HCT116 (cell line): ENCODE measurements around the gene NSG2. TPM values are rescaled to one million over a fixed set of nuclear protein-coding genes. Genes with fewer than 3 reads are reported as not detected.

Source experiments
- ATAC-seq: fragments of 200-7000 bp; cut with Tn5 transposase; 2 replicates; pipeline ENCODE4 v1.9.1; 2020; ENCODE audit warnings: mild to moderate bottlenecking, moderate library complexity
- BruUV-seq: library from RNA; stranded (reverse); fragments of 400-500 nt; replicated peaks from 2 replicates; lab custom pipeline; 2021; lab: Mats Ljungman, UMichigan
- CTCF ChIA-PET: fragments of 300-600 bp; sonication (Branson Sonifier 250); formaldehyde crosslinking; loops from one replicate; lab custom pipeline; 2021; ENCODE audit warnings: antibody characterized with exemption; lab: Charles Lee
- POLR2A ChIA-PET: fragments of 300-600, 350-600 bp; sonication (Branson Sonifier 250); formaldehyde crosslinking; loops from one replicate; lab custom pipeline; 2021; ENCODE audit warnings: antibody characterized with exemption; lab: Charles Lee
- RAD21 ChIA-PET, 2 experiments: fragments of 300-600 bp; sonication (Branson Sonifier 250); formaldehyde crosslinking; loops; one replicate each; lab custom pipeline; 2023; ENCODE audit warnings: low total read pairs in 2 of 2; ENCODE audit not compliant: uncharacterized antibody in 2 of 2, unreplicated experiment in 2 of 2, low non-redundant PET in 1 of 2; lab: Charles Lee
- DNase-seq: peaks from one replicate; pipeline ENCODE4 v3.0.0-alpha.2; 2010; ENCODE audit warnings: low read depth, low spot score
- H2AFZ ChIP-seq: fragments of 200-600 bp; shearing (Covaris generic), sonication (generic); 2 replicates; pipeline ENCODE4 v1.6.1; 2017; ENCODE audit warnings: low read depth, mixed run types, mixed read lengths, antibody characterized with exemption, low read length; ENCODE audit not compliant: poor library complexity, severe bottlenecking
- H3K27ac ChIP-seq: 2 replicates; pipeline ENCODE4 v1.5.1; 2012; ENCODE audit warnings: low read depth, low read length
- H3K27me3 ChIP-seq: fragments of 200-600 bp; sonication (generic); 2 replicates; pipeline ENCODE4 v1.6.1; 2016; ENCODE audit warnings: mixed run types, low read length, mixed read lengths; ENCODE audit not compliant: insufficient read depth
- H3K36me3 ChIP-seq, 2 experiments: fragments of 200-500 bp in 1 of 2; fragments of 200-600 bp in 1 of 2; sonication (Bioruptor generic) in 1 of 2; sonication (generic) in 1 of 2; 2 replicates each; pipeline versions ENCODE4 v1.5.1 to v1.6.1; 2014 to 2016; ENCODE audit warnings: low read length in 2 of 2, inconsistent platforms in 1 of 2, mixed read lengths in 1 of 2, mixed run types in 1 of 2; ENCODE audit not compliant: insufficient read depth in 2 of 2, control insufficient read depth in 1 of 2
- H3K4me1 ChIP-seq, 2 experiments: fragments of 200-600 bp in 1 of 2; sonication (generic) in 1 of 2; 2 replicates each; pipeline versions ENCODE4 v1.5.1 to v1.6.1; 2012 to 2017; ENCODE audit warnings: low read length in 2 of 2, inconsistent platforms in 1 of 2, mild to moderate bottlenecking in 1 of 2, mixed read lengths in 1 of 2, mixed run types in 1 of 2, moderate library complexity in 1 of 2; ENCODE audit not compliant: insufficient read depth in 2 of 2, control insufficient read depth in 1 of 2
- H3K4me2 ChIP-seq: fragments of 200-600 bp; sonication (generic); 2 replicates; pipeline ENCODE4 v1.6.1; 2017; ENCODE audit warnings: mixed run types, low read length, mixed read lengths
- H3K4me3 ChIP-seq, 2 experiments: fragments of 200-600 bp in 1 of 2; sonication (generic) in 1 of 2; replicated peaks in 1 of 2; 2 replicates each; pipeline ENCODE4 v1.5.1; 2011 to 2016; ENCODE audit warnings: low read length in 2 of 2, control low read depth in 1 of 2, low read depth in 1 of 2, mild to moderate bottlenecking in 1 of 2, mixed read lengths in 1 of 2, mixed run types in 1 of 2
- H3K79me2 ChIP-seq: fragments of 200-600 bp; sonication (generic); 2 replicates; pipeline ENCODE4 v1.6.1; 2017; ENCODE audit warnings: mild to moderate bottlenecking, mixed run types, low read length, moderate library complexity, mixed read lengths; ENCODE audit not compliant: insufficient read depth
- H3K9ac ChIP-seq: fragments of 200-600 bp; sonication (generic); 2 replicates; pipeline ENCODE4 v1.6.1; 2016; ENCODE audit warnings: low read length, mixed read lengths
- H3K9me2 ChIP-seq: fragments of 200-600 bp; sonication (generic), shearing (Covaris generic); 2 replicates; pipeline ENCODE4 v1.6.1; 2017; ENCODE audit warnings: mixed run types, mild to moderate bottlenecking, moderate library complexity; ENCODE audit not compliant: insufficient read depth
- H3K9me3 ChIP-seq, 2 experiments: fragments of 200-500 bp in 1 of 2; fragments of 200-600 bp in 1 of 2; sonication (Bioruptor generic) in 1 of 2; sonication (generic) in 1 of 2; 2 replicates each; pipeline ENCODE4 v1.6.1; 2014 to 2017; ENCODE audit warnings: low read length in 2 of 2, mixed read lengths in 2 of 2, inconsistent platforms in 1 of 2, low read depth in 1 of 2, mild to moderate bottlenecking in 1 of 2, mixed run types in 1 of 2, moderate library complexity in 1 of 2; ENCODE audit not compliant: control insufficient read depth in 1 of 2, insufficient read depth in 1 of 2
- H4K20me1 ChIP-seq: fragments of 200-600 bp; sonication (generic), shearing (Covaris generic); 2 replicates; pipeline ENCODE4 v1.6.1; 2017; ENCODE audit warnings: mixed run types, mild to moderate bottlenecking, moderate library complexity; ENCODE audit not compliant: insufficient read depth
- EGR1 ChIP-seq: IDR thresholded peaks from 2 replicates; pipeline ENCODE4 v1.6.1; 2012; ENCODE audit warnings: low read depth
- ELF1 ChIP-seq: IDR thresholded peaks from 2 replicates; pipeline ENCODE4 v1.6.1; 2012; ENCODE audit warnings: low read depth, borderline replicate concordance
- EZH2phosphoT487 ChIP-seq: fragments of 200-600 bp; IDR thresholded peaks from 2 replicates; pipeline ENCODE4 v1.6.1; 2018; ENCODE audit warnings: antibody characterized with exemption, borderline replicate concordance
- FOSL1 ChIP-seq: IDR thresholded peaks from 2 replicates; pipeline ENCODE4 v1.6.1; 2012; ENCODE audit warnings: low read depth
- POLR2A ChIP-seq: IDR thresholded peaks from 2 replicates; pipeline ENCODE4 v1.7.0; 2011; ENCODE audit warnings: borderline replicate concordance; ENCODE audit not compliant: insufficient read depth, insufficient read length; ENCODE audit errors: extremely low read depth
- RAD21 ChIP-seq: IDR thresholded peaks from 2 replicates; pipeline ENCODE4 v1.6.1; 2012; ENCODE audit warnings: low read depth, mild to moderate bottlenecking
- SIN3A ChIP-seq: IDR thresholded peaks from 2 replicates; pipeline ENCODE4 v1.6.1; 2012; ENCODE audit warnings: low read depth
- SP1 ChIP-seq: IDR thresholded peaks from 2 replicates; pipeline ENCODE4 v1.6.1; 2012; ENCODE audit warnings: low read depth
- SRF ChIP-seq: IDR thresholded peaks from 2 replicates; pipeline ENCODE4 v1.6.1; 2012; ENCODE audit warnings: low read depth
- intact Hi-C: fragments of 100-400 bp; cut with micrococcal nuclease; formaldehyde crosslinking; loops from 2 replicates; pipeline ENCODE4 v1.10.0; 2022
- total RNA-seq: library from RNA; stranded (reverse); gene quantifications from one replicate; pipeline ENCODE4 v1.2.1, GENCODE V29; 2021; ENCODE audit not compliant: unreplicated experiment
- TF ChIP-seq, protein P1 (sequence below): IDR thresholded peaks from 2 replicates; pipeline ENCODE4 v1.6.1; 2012; ENCODE audit warnings: low read depth

NSG2 gene
- total RNA-seq, 1 experiment from 2014 or later: not detected

DNA sequence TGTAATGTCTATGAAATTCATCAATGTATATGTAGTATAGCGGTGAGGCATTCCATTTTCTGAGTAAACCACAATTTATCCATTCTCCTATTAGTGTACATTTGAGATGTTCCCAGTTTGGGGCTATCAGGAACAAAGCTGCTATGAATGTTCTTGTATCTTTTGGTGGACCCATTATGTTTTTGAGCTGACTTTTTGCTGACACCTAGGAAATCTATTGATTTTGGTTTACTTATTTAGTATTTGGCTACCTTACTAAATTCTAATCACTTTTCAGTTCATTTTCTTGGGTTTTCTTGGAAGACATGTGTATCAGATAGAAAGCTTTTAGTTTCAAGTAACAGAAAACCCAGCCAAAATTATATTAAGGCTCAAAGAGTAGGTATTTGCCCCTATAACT, 13.7 kb downstream of the NSG2 start:
- H3K4me2 ChIP-seq: no peak overlapping the region
- CTCF ChIA-PET: interaction anchor here (2.0 kb wide), 1 partner anchor 14 kb away, joined by 4 read pairs; the partner anchor contains the start of gene NSG2
- H2AFZ ChIP-seq: no peak overlapping the region
- H3K27ac ChIP-seq: no peak overlapping the region
- BruUV-seq: no TSS peak
- peaks cover 48% of the 10 kb centered on the region for H3K27me3 ChIP-seq
- H3K36me3 ChIP-seq: no peaks in the 10 kb centered on the region
- ATAC-seq (no peak), DNase-seq (no peak)
- RAD21 ChIA-PET: no interaction called here
- no peak overlapping the region for H3K9ac ChIP-seq
- H3K9me3 ChIP-seq: no peaks in the 10 kb centered on the region
- POLR2A ChIA-PET: no interaction called here
- no peak for TF ChIP-seq EZH2phosphoT487
- no peak for TF ChIP-seq SP1
- TF ChIP-seq, protein P1, sequence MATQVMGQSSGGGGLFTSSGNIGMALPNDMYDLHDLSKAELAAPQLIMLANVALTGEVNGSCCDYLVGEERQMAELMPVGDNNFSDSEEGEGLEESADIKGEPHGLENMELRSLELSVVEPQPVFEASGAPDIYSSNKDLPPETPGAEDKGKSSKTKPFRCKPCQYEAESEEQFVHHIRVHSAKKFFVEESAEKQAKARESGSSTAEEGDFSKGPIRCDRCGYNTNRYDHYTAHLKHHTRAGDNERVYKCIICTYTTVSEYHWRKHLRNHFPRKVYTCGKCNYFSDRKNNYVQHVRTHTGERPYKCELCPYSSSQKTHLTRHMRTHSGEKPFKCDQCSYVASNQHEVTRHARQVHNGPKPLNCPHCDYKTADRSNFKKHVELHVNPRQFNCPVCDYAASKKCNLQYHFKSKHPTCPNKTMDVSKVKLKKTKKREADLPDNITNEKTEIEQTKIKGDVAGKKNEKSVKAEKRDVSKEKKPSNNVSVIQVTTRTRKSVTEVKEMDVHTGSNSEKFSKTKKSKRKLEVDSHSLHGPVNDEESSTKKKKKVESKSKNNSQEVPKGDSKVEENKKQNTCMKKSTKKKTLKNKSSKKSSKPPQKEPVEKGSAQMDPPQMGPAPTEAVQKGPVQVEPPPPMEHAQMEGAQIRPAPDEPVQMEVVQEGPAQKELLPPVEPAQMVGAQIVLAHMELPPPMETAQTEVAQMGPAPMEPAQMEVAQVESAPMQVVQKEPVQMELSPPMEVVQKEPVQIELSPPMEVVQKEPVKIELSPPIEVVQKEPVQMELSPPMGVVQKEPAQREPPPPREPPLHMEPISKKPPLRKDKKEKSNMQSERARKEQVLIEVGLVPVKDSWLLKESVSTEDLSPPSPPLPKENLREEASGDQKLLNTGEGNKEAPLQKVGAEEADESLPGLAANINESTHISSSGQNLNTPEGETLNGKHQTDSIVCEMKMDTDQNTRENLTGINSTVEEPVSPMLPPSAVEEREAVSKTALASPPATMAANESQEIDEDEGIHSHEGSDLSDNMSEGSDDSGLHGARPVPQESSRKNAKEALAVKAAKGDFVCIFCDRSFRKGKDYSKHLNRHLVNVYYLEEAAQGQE: no peak
- no peak for TF ChIP-seq SIN3A
- no peak for TF ChIP-seq ELF1
- TF ChIP-seq EGR1: no peak
- TF ChIP-seq POLR2A: no peak
- TF ChIP-seq RAD21: no peak
- TF ChIP-seq FOSL1: no peak
- no peak for TF ChIP-seq SRF
- no peaks in the 10 kb centered on the region for H3K79me2 ChIP-seq
- no peaks in the 10 kb centered on the region for H3K9me2 ChIP-seq
- no peaks in the 10 kb centered on the region for H4K20me1 ChIP-seq
- no peak overlapping the region for H3K4me3 ChIP-seq
- H3K4me1 ChIP-seq: no peaks in the 10 kb centered on the region; a peak in 1 of 4 replicates
- intact Hi-C loops: no loop called here
